Stimulated activated CD4-positive, alpha-beta T cell treated with anti-CD3 and anti-CD28 coated beads, Interleukin-15, amount 100 ng/mL, for 1 hour (primary cell): ENCODE measurements around the gene ARMC7.
"Not testable (repeated sequence)": the region's sequence is repeated elsewhere in the genome, so short reads cannot be mapped to it uniquely, and the experiment has no call there.

Experiments used
- DNase-seq, 2 donors: peaks; one replicate each; pipeline ENCODE4 v3.0.0-alpha.2; 2020; ENCODE audit warnings: low read depth in 1 of 2, low spot score in 1 of 2

ARMC7 gene

DNA sequence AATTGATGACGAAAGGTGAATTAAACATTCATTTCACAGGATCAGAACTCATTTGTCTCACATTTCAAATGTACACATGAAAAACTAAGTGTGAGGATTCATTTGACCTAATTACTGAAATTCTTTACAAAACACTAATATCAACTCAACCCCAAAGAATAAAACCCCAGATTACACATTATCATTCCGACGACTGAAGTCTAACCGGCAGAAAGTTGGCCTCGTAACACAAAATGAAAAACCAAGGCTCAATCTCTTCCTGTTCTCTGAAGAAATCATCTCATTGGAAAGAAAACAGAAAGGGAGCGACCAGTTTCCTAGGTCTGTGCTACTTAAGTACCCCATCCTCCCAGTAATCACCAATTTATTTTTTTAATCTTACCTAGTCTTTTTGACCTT, 42.8 kb downstream of the ARMC7 start:
- no peak for DNase-seq

DNA sequence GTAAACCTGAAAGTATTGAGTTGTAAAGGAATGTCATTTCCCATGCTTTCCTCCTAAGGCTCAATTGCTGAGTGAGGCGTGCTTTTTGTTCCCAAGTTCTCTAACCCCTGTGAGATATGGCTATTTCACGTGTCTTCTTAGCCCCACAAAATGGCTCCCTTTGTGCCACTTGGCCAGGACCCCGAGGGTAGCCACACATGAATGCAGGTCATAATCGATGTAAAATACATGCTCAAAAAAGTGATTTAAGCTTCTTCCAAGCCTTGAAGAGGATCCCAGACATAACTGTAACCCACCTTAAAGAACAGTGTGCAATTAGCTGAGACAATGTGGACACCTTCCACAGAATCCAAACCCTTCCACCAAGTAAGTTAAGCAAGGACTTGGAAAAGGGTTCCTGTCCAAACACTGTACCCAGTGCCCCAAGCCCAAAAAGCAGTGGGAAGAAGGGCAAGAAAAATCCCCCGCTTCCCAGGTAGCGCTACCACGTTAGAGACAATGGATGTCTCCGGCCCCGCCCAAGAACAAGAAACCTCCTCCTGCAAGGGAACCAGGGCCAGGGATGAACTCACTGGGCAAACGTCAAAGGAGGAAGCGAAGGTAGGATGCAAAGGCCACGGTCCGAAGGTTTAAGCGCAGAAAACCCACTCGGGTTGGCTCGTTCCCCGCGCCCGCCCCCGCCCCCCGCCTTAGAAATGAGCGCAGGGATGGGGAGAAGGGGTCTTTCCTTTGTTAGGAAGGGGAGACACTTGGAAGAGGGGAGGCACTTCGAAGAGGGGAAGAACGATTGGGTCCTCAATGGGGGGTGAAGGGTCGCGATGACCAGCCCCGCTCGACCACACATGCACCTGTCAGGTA, 43.4 kb downstream of the ARMC7 start:
- DNase-seq = no peak

DNA sequence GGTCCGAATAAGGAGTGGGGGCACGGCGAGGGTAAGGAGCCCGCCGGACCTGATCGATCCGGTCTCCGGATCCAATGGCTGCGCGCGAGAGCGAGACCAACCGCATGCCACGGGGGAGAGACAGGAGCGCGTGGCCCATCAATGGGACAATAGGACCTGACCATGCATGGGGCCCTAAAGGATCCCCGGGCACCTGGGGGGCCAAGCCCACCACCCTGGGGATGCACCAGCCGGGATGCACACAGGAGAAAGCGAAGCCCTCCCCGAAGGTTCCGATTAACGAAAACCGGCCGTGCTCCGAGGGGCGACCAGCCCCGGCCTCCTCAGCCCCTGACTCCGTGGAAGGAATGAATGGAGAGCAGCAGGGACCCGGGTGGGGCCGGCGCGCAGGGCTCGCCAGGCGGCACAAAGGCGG, 44.0 kb downstream of the ARMC7 start:
- DNase-seq = no peak

DNA sequence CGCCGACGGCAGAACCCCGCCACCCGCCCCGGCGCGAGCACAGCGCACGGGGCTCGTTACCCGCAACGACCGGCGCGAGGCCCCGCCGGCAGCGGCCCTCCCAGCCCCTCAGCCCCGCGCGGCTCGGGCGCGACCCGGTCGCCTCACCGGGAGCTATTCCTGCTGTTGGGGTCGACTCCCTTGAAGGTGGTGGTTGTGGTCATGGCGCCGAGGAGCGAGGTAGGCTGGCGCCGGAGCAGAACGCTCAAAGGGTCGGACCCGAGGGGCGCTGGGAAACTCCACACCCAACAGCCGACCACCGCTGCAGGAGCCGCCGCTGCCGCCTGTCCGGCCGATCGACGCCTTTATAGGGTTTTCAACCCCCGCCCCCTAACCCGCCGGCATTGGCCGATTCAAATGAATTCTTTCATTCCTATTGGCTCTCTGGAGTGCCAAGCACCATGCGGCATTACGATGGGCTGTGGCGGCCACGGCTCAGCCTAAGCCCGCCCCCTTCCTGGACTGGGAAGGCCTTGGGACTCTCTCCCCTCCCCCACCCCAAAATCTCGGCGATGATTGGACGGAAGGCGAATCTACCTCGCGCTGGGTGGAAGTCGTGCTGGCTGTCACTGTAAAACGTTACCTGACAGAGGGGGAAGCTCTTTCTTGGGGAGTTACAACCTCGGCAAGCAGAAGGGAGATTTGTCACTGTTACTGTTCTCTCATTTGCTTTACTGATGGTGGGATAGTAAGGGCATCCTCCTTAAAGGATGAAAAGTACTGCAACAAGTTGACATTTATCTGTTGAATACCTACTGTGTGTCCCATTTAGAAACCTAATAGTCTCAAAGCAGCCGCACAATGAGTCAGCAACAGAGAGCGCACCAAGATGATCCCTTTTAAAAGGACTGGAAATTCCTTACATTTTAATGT, 44.7 kb downstream of the ARMC7 start, which contains the start of gene JPT1:
Gene JPT1, minus strand, starts transcription at position 318 of the 912 bp plus-strand sequence. Its CDS starts 115 bp downstream, at position 203.
- peak; percentile 90 to 96 for DNase-seq

DNA sequence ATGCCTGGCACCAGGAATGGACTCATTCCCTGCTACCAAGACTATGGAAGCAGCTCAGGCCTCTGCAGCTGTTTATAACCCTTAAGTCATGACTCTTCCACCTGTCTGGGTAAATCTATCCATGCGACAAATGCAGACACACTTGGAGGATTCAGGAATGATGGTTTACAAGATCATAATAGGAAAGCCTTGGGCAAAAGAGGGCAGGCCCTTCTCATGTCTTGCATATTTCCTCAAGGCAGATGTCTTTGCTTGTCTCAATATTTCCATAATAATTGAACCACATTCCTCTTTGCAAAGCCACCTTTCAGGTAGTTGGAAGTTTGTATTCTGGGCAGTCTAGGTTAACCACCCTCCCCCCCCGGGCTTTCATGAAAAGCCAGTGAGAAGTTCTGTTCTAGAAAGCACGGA, 45.4 kb downstream of the ARMC7 start:
- no peak for DNase-seq

DNA sequence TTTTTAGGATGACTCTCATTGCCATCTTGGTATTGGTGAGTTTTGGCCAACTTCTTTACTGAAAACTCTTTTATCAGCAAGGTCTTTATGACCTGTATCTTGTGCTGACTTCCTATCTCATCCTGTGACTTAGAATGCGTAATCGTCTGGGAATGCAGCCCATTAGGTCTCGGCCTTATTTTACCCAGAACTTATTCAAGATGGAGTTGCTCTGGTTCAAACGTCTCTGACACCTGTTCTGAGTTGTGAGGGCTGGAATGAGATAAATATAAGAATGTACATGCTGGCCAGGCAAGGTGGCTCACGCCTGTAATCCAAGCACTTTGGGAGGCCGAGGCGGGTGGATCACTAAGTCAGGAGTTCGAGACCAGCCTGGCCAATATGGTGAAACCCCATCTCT, 48.7 kb downstream of the ARMC7 start:
- DNase-seq = not testable (repeated sequence)

DNA sequence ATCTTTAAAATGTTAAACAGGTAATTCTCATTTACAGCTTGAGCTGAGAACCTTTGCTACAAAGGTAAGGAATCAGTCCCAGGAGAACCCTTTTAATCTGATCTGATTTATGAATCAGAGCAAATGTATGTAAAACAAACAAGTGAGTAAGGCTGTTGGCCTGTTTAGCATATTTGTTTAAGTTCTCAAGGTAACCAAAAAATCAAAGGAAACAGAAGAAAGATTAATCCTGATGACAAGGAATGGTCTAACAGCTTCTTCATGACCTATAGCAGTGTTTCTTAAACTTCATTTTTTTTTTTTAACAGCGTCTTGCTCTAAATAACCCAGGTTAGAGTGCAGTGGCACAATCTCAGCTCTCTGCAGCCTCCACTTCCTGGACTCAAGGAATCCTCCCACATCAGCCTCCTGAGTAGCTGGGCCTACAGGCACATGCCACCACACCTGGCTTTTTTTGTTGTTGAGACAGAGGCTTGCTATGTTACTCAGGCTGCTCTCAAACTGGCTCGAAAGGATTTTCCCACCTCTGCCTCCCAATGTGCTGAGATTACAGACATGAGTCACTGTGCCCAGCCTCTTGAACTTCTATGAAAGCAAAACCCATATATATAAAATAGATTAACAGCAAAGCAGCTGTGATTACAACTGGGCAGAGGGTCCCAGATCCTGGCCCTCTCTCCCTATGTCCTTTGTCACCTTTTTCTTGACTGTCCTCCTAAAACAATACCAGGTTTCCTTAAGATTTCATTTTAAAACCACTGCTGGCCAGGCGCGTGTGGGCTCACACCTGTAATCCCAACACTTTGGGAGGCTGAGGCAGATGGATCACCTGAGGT, 49.6 kb downstream of the ARMC7 start:
- no peak for DNase-seq

DNA sequence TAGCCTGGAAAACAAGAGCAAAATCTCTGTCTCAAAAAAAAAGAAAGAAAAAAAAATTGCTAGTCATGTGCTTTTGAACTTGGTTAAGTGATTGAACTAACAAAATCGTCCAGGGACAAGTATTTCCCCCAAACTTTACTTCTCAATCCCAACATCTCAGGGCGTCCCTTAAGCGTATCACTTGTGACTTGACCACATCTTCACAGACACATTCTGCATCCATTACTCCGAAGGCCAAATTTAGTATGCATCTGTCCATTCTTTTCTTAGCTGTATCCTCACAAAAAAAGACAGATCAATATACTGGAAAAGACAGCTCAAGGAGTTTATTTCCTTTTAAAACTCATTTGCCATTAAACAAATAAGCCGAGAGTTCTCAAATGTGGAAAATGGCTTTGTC, 50.4 kb downstream of the ARMC7 start:
- DNase-seq = no peak

DNA sequence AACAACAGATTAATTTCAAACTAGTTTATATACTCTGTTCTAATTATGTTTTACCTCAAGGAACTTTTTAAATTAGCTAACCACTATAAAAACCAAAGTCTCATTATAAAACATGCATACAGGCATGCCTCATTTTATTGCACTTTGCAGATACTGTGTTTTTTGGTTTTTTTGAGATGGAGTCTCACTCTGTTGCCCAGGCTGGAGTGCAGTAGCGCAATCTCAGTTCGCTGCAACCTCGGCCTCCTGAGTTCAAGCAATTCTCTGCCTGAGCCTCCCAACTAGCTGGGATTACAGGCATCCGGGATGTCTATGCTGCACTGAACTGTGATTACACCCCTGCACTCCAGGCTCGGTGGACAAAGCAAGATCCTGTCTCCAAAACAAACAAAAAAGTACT, 53.3 kb downstream of the ARMC7 start:
- DNase-seq = no peak

DNA sequence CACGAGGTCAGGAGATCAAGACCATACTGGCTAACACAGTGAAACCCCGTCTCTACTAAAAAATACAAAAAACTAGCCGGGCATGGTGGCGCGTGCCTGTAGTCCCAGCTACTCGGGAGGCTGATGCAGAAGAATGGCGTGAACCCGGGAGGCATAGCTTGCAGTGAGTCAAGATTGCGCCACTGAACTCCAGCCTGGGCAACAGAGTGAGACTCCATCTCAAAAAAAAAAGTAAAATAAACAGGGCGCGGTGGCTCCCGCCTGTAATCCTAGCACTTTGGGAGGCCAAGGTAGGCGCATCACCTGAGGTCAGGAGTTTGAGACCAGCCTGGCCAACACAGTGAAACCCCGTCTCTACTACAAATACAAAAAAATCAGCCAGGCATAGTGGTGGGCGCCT, 54.8 kb downstream of the ARMC7 start:
- not testable (repeated sequence) for DNase-seq

DNA sequence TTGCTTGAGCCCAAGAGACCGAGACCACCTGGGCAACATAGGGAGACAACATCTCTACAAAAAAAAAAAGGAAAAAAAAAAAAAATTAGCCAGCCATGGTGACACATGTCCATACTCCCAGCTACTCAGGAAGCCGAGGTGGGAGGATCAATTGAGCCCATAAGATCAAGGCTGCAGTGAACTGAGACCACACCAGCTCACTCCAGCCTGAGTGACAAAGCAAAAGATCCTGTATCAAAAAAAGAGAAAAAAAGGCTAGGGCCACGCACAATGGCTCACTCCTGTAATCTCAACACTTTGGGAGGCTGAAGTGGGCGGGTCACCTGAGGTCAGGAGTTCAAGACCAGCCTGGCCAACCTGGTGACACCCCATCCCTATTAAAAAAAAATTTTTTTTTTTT, 59.2 kb downstream of the ARMC7 start:
- no peak for DNase-seq

DNA sequence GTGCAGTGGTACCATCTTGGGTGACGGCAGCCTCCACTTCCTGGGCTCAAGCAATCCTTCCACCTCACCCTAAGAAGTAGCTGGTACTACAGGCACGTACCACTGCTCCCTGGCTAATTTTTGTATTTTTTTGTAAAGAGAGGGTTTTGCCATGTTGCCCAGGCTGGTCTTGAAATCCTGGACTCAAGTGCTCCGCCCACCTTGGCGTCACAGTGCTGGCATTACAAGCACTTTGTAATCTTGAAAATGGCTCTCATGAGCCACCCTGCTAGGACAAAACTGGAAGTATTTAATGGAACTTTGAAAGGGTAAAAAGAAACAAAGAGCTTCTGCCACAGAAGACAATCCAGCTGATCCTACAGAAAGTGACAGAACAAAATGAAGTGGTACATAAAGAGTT, 63.8 kb downstream of the ARMC7 start:
- DNase-seq = no peak

DNA sequence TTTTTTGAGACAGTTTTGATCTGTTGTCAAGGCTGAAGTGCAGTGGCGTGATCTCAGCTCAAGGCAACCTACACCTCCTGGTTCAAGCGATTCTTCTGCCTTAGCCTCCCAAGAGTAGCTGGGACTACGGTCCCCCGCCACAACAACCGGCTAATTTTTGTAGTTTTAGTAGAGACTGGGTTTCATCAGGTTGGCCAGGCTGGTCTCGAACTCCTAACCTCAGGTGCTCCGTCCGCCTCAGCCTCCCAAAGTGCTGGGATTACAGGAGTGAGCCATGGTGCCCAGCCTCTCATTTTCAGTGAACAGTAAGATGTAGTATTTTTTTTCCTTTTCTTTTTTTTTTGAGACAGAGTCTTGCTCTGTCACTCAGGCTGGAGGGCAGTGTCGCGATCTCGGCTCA, 65.2 kb downstream of the ARMC7 start:
- no peak for DNase-seq

DNA sequence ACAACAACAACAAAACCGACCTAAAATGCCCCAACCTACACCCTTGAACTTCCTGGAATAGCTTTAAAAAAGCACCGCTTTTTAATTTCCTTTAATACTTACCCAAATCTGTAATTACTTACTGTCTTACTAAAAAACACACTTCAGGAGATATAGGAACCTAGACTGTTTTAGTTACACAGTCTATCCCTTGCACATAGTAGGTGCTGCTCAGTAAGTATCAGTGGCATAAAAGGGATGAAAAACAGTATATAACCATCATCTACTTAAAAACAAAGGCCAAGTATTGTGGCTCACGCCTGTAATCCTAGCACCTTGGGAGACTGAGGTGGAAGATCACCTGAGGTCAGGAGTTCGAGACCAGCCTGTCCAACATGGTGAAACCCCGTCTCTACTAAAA, 66.9 kb downstream of the ARMC7 start:
- no peak for DNase-seq

DNA sequence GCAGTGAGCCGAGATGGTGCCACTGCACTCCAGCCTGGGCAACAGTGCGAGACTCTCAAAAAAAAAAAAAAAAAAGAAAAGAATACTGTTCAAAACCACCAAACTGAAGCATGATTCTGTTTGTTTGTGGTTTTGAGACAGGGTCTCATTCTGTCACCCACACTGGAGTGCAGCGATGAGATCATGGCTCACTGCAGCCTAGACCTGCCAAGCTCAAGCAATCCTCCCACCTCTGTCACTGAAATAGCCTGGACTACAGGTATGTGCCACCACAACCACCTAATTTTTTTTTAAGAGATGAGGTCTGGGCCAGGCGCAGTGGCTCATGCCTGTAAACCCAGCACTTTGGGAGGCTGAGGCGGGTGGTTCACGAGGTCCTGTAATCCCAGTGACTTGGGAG, 68.7 kb downstream of the ARMC7 start:
- no peak for DNase-seq
